K562 (cell line): ENCODE measurements around the gene SRGN. TPM values are rescaled to one million over a fixed set of nuclear protein-coding genes. Genes with fewer than 3 reads are reported as not detected.

Experiments
- polyA plus RNA-seq, 8 experiments: library from polyadenylated mRNA; depleted of rRNA in 4 of 8; stranded (reverse) in 5 of 8; unstranded in 3 of 8; fragments of >200 nt; fragmentation: Nextera tagmentation in 2 of 8; fragmentation: Illumina TruSeq in 1 of 8; extraction: Ambion mirVana in 2 of 8; extraction: Trizol in 1 of 8; gene quantifications; 2 replicates each; pipeline versions ENCODE4 v1.2.1 to v1.2.3, GENCODE V29; 2011 to 2014; ENCODE audit warnings: inconsistent platforms in 1 of 8, missing spikeins in 1 of 8
- small RNA-seq: library from RNA; depleted of rRNA; stranded (forward); fragments of <200 nt; gene quantifications from one replicate; pipeline ENCODE3, GENCODE V24; 2014
- total RNA-seq, 7 experiments: library from RNA; depleted of rRNA in 6 of 7; stranded (reverse); fragments of >200 nt in 6 of 7; fragmentation: Illumina TruSeq in 2 of 7; extraction: Trizol in 2 of 7; gene quantifications; 2 replicates each; pipeline versions ENCODE4 v1.2.1 to v1.2.3, GENCODE V29; 2011 to 2021; ENCODE audit warnings: low replicate concordance in 1 of 7

SRGN gene
- total and polyA plus RNA-seq, 9 of the 15 experiments (the other 6 are each of a cell fraction or from before 2014, with no cell fraction given) = 136 to 304 (median 180) TPM

Small RNA genes within 50 kb of the gene (small RNA-seq; reads per million reads assigned to genes)
- not detected for gene RF00017

Other genes starting within 250 kb of the SRGN start
- gene DDX50, start 186.8 kb upstream of the SRGN start, total RNA-seq (2014; rRNA removed) = 48.0 and 50.0 TPM in 2 replicates
- 86.8 and 98.5 TPM in 2 replicates for gene DDX50, start 186.8 kb upstream of the SRGN start, total RNA-seq (2014; rRNA removed; fragmentation: Illumina TruSeq; extraction: Trizol)
- gene DDX50, start 186.8 kb upstream of the SRGN start, total RNA-seq (2015; rRNA removed; fragmentation: Illumina TruSeq; extraction: Trizol) = 67.7 and 72.0 TPM in 2 replicates
- gene DDX50, start 186.8 kb upstream of the SRGN start, total RNA-seq (2021) = 52.8 and 54.4 TPM in 2 replicates
- gene DDX50, start 186.8 kb upstream of the SRGN start, polyA plus RNA-seq (2011; rRNA removed) = 58.8 and 79.3 TPM in 2 replicates
- 62.1 and 72.9 TPM in 2 replicates for gene DDX50, start 186.8 kb upstream of the SRGN start, polyA plus RNA-seq (2014; fragmentation: Illumina TruSeq; extraction: Trizol)
- 10 to 100 TPM; 36.7 to 57.4 TPM for gene DDX50, start 186.8 kb upstream of the SRGN start, polyA plus RNA-seq (2014; fragmentation: Nextera tagmentation; extraction: Ambion mirVana)
- gene DDX50, start 186.8 kb upstream of the SRGN start, polyA plus RNA-seq (2014; rRNA removed) = 41.9 and 53.0 TPM in 2 replicates
- 278 and 289 TPM in 2 replicates for gene DDX21, start 131.9 kb upstream of the SRGN start, total RNA-seq (2014; rRNA removed)
- gene DDX21, start 131.9 kb upstream of the SRGN start, total RNA-seq (2014; rRNA removed; fragmentation: Illumina TruSeq; extraction: Trizol) = 320 and 383 TPM in 2 replicates
- 278 and 305 TPM in 2 replicates for gene DDX21, start 131.9 kb upstream of the SRGN start, total RNA-seq (2015; rRNA removed; fragmentation: Illumina TruSeq; extraction: Trizol)
- gene DDX21, start 131.9 kb upstream of the SRGN start, total RNA-seq (2021) = 250 and 281 TPM in 2 replicates
- 160 and 257 TPM in 2 replicates for gene DDX21, start 131.9 kb upstream of the SRGN start, polyA plus RNA-seq (2011; rRNA removed)
- 317 and 365 TPM in 2 replicates for gene DDX21, start 131.9 kb upstream of the SRGN start, polyA plus RNA-seq (2014; fragmentation: Illumina TruSeq; extraction: Trizol)
- 100 to 1,000 TPM; 143 to 156 TPM for gene DDX21, start 131.9 kb upstream of the SRGN start, polyA plus RNA-seq (2014; fragmentation: Nextera tagmentation; extraction: Ambion mirVana)
- gene DDX21, start 131.9 kb upstream of the SRGN start, polyA plus RNA-seq (2014; rRNA removed) = 237 and 254 TPM in 2 replicates
- 13.8 and 17.3 TPM in 2 replicates for gene KIFBP, start 99.3 kb upstream of the SRGN start, total RNA-seq (2014; rRNA removed)
- gene KIFBP, start 99.3 kb upstream of the SRGN start, total RNA-seq (2014; rRNA removed; fragmentation: Illumina TruSeq; extraction: Trizol) = 18.8 and 20.1 TPM in 2 replicates
- gene KIFBP, start 99.3 kb upstream of the SRGN start, total RNA-seq (2015; rRNA removed; fragmentation: Illumina TruSeq; extraction: Trizol) = 18.7 and 19.7 TPM in 2 replicates
- 13.8 and 14.8 TPM in 2 replicates for gene KIFBP, start 99.3 kb upstream of the SRGN start, total RNA-seq (2021)
- 17.0 and 22.1 TPM in 2 replicates for gene KIFBP, start 99.3 kb upstream of the SRGN start, polyA plus RNA-seq (2011; rRNA removed)
- gene KIFBP, start 99.3 kb upstream of the SRGN start, polyA plus RNA-seq (2014; fragmentation: Illumina TruSeq; extraction: Trizol) = 19.9 and 23.2 TPM in 2 replicates
- 1 to 10 TPM; 5.6 to 8.8 TPM for gene KIFBP, start 99.3 kb upstream of the SRGN start, polyA plus RNA-seq (2014; fragmentation: Nextera tagmentation; extraction: Ambion mirVana)
- gene KIFBP, start 99.3 kb upstream of the SRGN start, polyA plus RNA-seq (2014; rRNA removed) = 13.9 TPM in 2 replicates
- 41.7 and 47.1 TPM in 2 replicates for gene VPS26A, start 36.1 kb downstream of the SRGN start, total RNA-seq (2014; rRNA removed)
- 61.6 and 78.9 TPM in 2 replicates for gene VPS26A, start 36.1 kb downstream of the SRGN start, total RNA-seq (2014; rRNA removed; fragmentation: Illumina TruSeq; extraction: Trizol)
- gene VPS26A, start 36.1 kb downstream of the SRGN start, total RNA-seq (2015; rRNA removed; fragmentation: Illumina TruSeq; extraction: Trizol) = 52.7 and 58.7 TPM in 2 replicates
- gene VPS26A, start 36.1 kb downstream of the SRGN start, total RNA-seq (2021) = 80.9 and 83.1 TPM in 2 replicates
- gene VPS26A, start 36.1 kb downstream of the SRGN start, polyA plus RNA-seq (2011; rRNA removed) = 36.9 and 64.0 TPM in 2 replicates
- 81.9 and 85.9 TPM in 2 replicates for gene VPS26A, start 36.1 kb downstream of the SRGN start, polyA plus RNA-seq (2014; fragmentation: Illumina TruSeq; extraction: Trizol)
- 100 to 1,000 TPM; 117 to 137 TPM for gene VPS26A, start 36.1 kb downstream of the SRGN start, polyA plus RNA-seq (2014; fragmentation: Nextera tagmentation; extraction: Ambion mirVana)
- 63.2 and 69.3 TPM in 2 replicates for gene VPS26A, start 36.1 kb downstream of the SRGN start, polyA plus RNA-seq (2014; rRNA removed)
- gene SUPV3L1, start 92.1 kb downstream of the SRGN start, total RNA-seq (2014; rRNA removed) = 69.9 and 81.4 TPM in 2 replicates
- gene SUPV3L1, start 92.1 kb downstream of the SRGN start, total RNA-seq (2014; rRNA removed; fragmentation: Illumina TruSeq; extraction: Trizol) = 97.2 and 109 TPM in 2 replicates
- 84.7 and 85.0 TPM in 2 replicates for gene SUPV3L1, start 92.1 kb downstream of the SRGN start, total RNA-seq (2015; rRNA removed; fragmentation: Illumina TruSeq; extraction: Trizol)
- gene SUPV3L1, start 92.1 kb downstream of the SRGN start, total RNA-seq (2021) = 92.6 and 103 TPM in 2 replicates
- gene SUPV3L1, start 92.1 kb downstream of the SRGN start, polyA plus RNA-seq (2011; rRNA removed) = 83.3 and 94.8 TPM in 2 replicates
- gene SUPV3L1, start 92.1 kb downstream of the SRGN start, polyA plus RNA-seq (2014; fragmentation: Illumina TruSeq; extraction: Trizol) = 116 and 156 TPM in 2 replicates
- 10 to 100 TPM; 45.2 to 66.1 TPM for gene SUPV3L1, start 92.1 kb downstream of the SRGN start, polyA plus RNA-seq (2014; fragmentation: Nextera tagmentation; extraction: Ambion mirVana)
- 93.3 and 106 TPM in 2 replicates for gene SUPV3L1, start 92.1 kb downstream of the SRGN start, polyA plus RNA-seq (2014; rRNA removed)
- 0.12 TPM in 1 of 2 replicates, not detected in the other for gene HKDC1, start 132.2 kb downstream of the SRGN start, total RNA-seq (2014; rRNA removed)
- gene HKDC1, start 132.2 kb downstream of the SRGN start, total RNA-seq (2014; rRNA removed; fragmentation: Illumina TruSeq; extraction: Trizol) = 0.19 and 0.22 TPM in 2 replicates
- gene HKDC1, start 132.2 kb downstream of the SRGN start, total RNA-seq (2015; rRNA removed; fragmentation: Illumina TruSeq; extraction: Trizol) = 0.08 TPM in 1 of 2 replicates, not detected in the other
- 0.04 TPM in 1 of 2 replicates, not detected in the other for gene HKDC1, start 132.2 kb downstream of the SRGN start, total RNA-seq (2021)
- gene HKDC1, start 132.2 kb downstream of the SRGN start, polyA plus RNA-seq (2011; rRNA removed) = 0.07 TPM in 1 of 2 replicates, not detected in the other
- 0.28 TPM in 1 of 2 replicates, not detected in the other for gene HKDC1, start 132.2 kb downstream of the SRGN start, polyA plus RNA-seq (2014; fragmentation: Illumina TruSeq; extraction: Trizol)
- gene HKDC1, start 132.2 kb downstream of the SRGN start, polyA plus RNA-seq (2014; fragmentation: Nextera tagmentation; extraction: Ambion mirVana) = not detected
- gene HKDC1, start 132.2 kb downstream of the SRGN start, polyA plus RNA-seq (2014; rRNA removed) = 0.15 and 0.53 TPM in 2 replicates
- gene HK1, start 190.4 kb downstream of the SRGN start, total RNA-seq (2014; rRNA removed) = 309 and 365 TPM in 2 replicates
- gene HK1, start 190.4 kb downstream of the SRGN start, total RNA-seq (2014; rRNA removed; fragmentation: Illumina TruSeq; extraction: Trizol) = 193 and 203 TPM in 2 replicates
- 186 and 188 TPM in 2 replicates for gene HK1, start 190.4 kb downstream of the SRGN start, total RNA-seq (2015; rRNA removed; fragmentation: Illumina TruSeq; extraction: Trizol)
- gene HK1, start 190.4 kb downstream of the SRGN start, total RNA-seq (2021) = 369 and 422 TPM in 2 replicates
- gene HK1, start 190.4 kb downstream of the SRGN start, polyA plus RNA-seq (2011; rRNA removed) = 133 and 176 TPM in 2 replicates
- 423 and 444 TPM in 2 replicates for gene HK1, start 190.4 kb downstream of the SRGN start, polyA plus RNA-seq (2014; fragmentation: Illumina TruSeq; extraction: Trizol)
- gene HK1, start 190.4 kb downstream of the SRGN start, polyA plus RNA-seq (2014; fragmentation: Nextera tagmentation; extraction: Ambion mirVana) = 10 to 100 TPM; 29.2 to 34.6 TPM
- 239 and 256 TPM in 2 replicates for gene HK1, start 190.4 kb downstream of the SRGN start, polyA plus RNA-seq (2014; rRNA removed)